Activated naive CD8-positive, alpha-beta T cell treated with anti-CD3 and anti-CD28 coated beads, Interleukin-2, amount 10 ng/mL, durations not matched to agents 7 days and 5 days (primary cell): ENCODE measurements around the gene ST7L. TPM values are rescaled to one million over a fixed set of nuclear protein-coding genes. Genes with fewer than 3 reads are reported as not detected.

Experiments used
- ATAC-seq: fragments of 150-1000 bp; cut with Tn5 transposase; one replicate; pipeline ENCODE4 v1.10.0; 2021; ENCODE audit warnings: low read depth, moderate library complexity
- POLR2A ChIA-PET: fragments of 350-600 bp; sonication (Branson Sonifier 250); formaldehyde crosslinking; loops from one replicate; lab custom pipeline; 2021; ENCODE audit warnings: antibody characterized with exemption; lab: Charles Lee
- DNase-seq: peaks from one replicate; pipeline ENCODE4 v3.0.0; 2021
- H3K27ac Mint-ChIP-seq: one replicate; pipeline ENCODE4 v1.8.0; 2022; ENCODE audit warnings: mild to moderate bottlenecking, mixed read lengths
- H3K27me3 Mint-ChIP-seq: one replicate; pipeline ENCODE4 v1.8.0; 2022; ENCODE audit warnings: mild to moderate bottlenecking, moderate library complexity, mixed read lengths
- H3K36me3 Mint-ChIP-seq: one replicate; pipeline ENCODE4 v1.8.0; 2021; ENCODE audit warnings: mild to moderate bottlenecking, mixed read lengths
- H3K4me1 Mint-ChIP-seq: one replicate; pipeline ENCODE4 v1.8.0; 2021; ENCODE audit warnings: mixed read lengths
- H3K4me3 Mint-ChIP-seq: one replicate; pipeline ENCODE4 v1.8.0; 2022; ENCODE audit warnings: mild to moderate bottlenecking, moderate library complexity, mixed read lengths
- H3K9me3 Mint-ChIP-seq: one replicate; pipeline ENCODE4 v1.8.0; 2021; ENCODE audit warnings: mixed read lengths
- total RNA-seq, 2 experiments: library from RNA; stranded (reverse); gene quantifications; one replicate each; pipeline ENCODE4 v1.2.3, GENCODE V29; 2021

Gene ST7L
- total RNA-seq, 2 experiments from 2014 or later = 15.4 to 16.5 TPM

DNA sequence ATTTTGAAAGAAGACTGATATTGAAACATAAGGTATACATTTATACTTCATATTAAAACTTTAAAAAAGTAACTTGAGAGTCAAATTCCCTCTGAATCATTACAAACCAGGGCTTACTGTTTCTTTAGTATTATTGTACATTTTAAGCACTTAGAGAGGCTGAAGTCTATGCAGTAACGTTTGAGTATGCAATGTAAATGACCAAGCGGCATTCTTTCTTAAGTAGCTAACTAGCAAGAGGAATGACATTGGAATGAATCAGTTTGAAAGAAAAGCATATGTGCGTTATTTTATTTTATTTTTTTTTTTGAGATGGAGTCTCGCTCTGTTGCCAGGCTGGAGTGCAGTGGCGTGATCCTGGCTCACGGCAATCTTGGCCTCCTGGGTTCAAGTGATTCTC lies 85.9 kb downstream of the ST7L start:
- Mint-ChIP-seq H3K4me1 (no peaks in the 10 kb centered on the region), H3K4me3 (no peak overlapping the region), H3K36me3 (no peaks in the 10 kb centered on the region), H3K9me3 (no peaks in the 10 kb centered on the region), H3K27ac (no peak overlapping the region), H3K27me3 (no peaks in the 10 kb centered on the region)
- no peak for ATAC-seq
- POLR2A ChIA-PET = no interaction called here
- no peak for DNase-seq

DNA sequence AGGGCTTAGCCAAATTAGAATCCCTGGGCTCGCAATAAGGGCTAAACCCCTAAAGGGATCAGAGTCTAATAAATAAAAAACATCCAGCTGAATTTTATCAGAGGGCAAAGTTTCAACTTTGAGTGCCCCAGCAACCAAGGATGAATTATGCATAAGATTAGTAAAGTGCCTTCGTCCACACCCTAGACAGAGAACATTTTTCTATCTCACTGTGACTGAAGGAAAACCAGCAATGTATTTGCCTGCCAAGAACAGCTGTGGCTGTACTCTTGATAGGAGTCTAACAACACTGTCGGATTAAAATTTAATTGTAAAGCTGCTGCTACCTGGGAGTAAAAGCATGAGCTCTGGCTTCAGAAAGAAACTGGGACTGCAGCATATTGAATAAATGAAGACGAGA lies 86.9 kb downstream of the ST7L start:
- DNase-seq (no peak), ATAC-seq (no peak)
- H3K4me1 Mint-ChIP-seq = no peaks in the 10 kb centered on the region
- no peaks in the 10 kb centered on the region for H3K9me3 Mint-ChIP-seq
- H3K36me3 Mint-ChIP-seq = no peaks in the 10 kb centered on the region
- H3K27me3 Mint-ChIP-seq = no peaks in the 10 kb centered on the region
- POLR2A ChIA-PET = no interaction called here
- H3K4me3 Mint-ChIP-seq = no peak overlapping the region
- H3K27ac Mint-ChIP-seq = no peak overlapping the region

DNA sequence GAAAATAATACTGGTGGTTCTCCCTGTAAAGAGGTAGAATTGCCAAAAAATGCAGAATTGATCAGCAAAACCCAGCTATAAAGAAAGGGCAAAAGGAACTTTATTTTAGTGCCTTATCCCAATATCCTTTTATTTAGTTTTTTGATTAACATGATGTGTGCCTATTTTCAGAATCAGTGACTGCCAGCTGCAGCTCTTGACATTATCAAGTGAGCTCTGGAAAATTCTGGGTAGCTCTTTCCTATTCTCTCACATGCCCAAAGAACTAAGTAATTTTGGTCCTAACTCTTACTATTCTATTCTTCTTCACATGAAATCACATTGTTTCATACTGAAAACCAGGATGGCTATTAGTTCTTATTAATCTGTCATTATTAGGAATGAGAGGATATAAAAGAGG lies 88.1 kb downstream of the ST7L start:
- H3K27me3 Mint-ChIP-seq = no peaks in the 10 kb centered on the region
- no peaks in the 10 kb centered on the region for H3K9me3 Mint-ChIP-seq
- H3K4me1 Mint-ChIP-seq = no peaks in the 10 kb centered on the region
- no peaks in the 10 kb centered on the region for H3K36me3 Mint-ChIP-seq
- no peak overlapping the region for H3K4me3 Mint-ChIP-seq
- DNase-seq (no peak), ATAC-seq (no peak)
- POLR2A ChIA-PET = no interaction called here
- H3K27ac Mint-ChIP-seq = no peak overlapping the region

DNA sequence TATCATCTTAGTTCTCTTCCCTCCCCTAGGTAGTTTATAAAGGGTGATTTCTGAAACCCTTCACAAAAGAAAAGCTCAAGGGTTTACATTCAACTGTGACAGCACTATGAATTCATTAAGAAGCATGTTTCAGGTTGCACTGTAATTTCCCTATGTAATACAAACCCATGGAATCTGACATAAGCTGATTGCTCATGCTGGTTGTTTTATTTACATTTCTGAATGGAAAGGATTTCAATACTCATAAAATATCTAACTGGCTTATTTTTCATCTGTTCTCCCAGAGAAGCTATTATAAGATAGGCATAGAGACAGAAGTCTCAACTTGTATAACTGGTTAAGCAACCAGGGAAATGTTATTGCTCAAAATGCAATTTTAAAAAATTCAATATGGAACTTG lies 89.6 kb downstream of the ST7L start:
- H3K36me3 Mint-ChIP-seq = no peaks in the 10 kb centered on the region
- H3K9me3 Mint-ChIP-seq = no peaks in the 10 kb centered on the region
- no peaks in the 10 kb centered on the region for H3K4me1 Mint-ChIP-seq
- no peaks in the 10 kb centered on the region for H3K27me3 Mint-ChIP-seq
- no peak overlapping the region for H3K27ac Mint-ChIP-seq
- ATAC-seq (no peak), DNase-seq (no peak)
- POLR2A ChIA-PET = interaction anchor here (0.7 kb wide), 1 partner anchor 449 kb away, joined by 6 read pairs; no protein-coding TSS in a partner anchor
- no peak overlapping the region for H3K4me3 Mint-ChIP-seq

DNA sequence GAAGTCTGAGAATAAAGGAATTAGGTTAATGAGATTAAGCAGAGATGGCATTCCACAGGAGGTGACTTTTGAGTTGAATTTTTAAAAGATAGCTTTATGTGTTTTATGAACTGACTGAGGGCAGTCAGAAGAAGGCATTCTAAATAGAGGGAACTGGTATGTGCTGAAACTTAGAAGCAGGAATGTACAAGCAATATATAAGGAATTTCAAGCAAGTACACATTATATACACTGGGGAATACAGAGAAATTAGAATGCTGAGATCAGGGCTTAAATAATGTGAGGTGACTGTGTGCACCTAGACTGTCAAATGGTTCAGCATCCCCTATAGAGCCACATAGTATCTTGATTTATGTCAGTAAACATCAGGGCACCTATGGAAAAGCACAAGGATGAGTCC lies 90.9 kb downstream of the ST7L start:
- Mint-ChIP-seq H3K9me3 (no peaks in the 10 kb centered on the region), H3K36me3 (no peaks in the 10 kb centered on the region), H3K4me3 (no peak overlapping the region), H3K4me1 (no peaks in the 10 kb centered on the region), H3K27ac (no peak overlapping the region), H3K27me3 (no peaks in the 10 kb centered on the region)
- DNase-seq (no peak), ATAC-seq (no peak)
- POLR2A ChIA-PET = no interaction called here

DNA sequence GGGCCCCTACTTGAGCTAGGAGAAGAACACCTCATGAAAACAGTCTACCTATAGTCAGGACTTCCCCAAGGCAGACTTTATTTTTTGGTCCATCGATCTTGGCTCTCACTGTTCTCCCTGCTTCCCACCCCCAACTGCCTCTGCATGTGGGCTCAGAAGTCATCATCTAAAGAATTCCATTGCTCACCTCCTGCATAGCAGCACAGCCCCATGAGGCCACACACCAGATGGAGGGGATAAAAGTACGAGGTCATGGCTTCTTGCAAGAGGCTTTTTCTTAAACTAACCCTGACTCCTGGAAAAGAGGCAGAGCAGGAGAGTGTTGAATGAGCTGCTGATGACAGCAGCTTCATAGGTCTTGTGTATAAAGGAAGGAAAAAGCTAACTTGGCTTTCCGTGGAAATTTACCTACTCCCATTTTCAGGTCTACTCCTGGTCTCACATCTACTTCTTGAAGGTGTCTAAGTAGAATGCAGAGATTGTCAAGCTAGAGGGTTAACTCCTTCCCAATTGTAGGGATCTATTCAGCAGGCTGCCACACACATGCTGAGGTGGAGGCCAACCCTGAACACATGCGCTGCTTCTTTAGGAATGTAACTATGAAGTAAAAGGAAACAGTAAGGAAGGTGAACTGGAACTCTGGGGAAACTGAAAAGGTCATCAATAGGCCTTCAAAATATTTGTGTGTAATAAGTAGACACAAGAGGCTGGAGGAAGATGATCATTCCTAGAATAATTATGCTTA lies 91.5 kb downstream of the ST7L start:
- Mint-ChIP-seq H3K27ac (no peak overlapping the region), H3K4me1 (no peaks in the 10 kb centered on the region), H3K4me3 (no peak overlapping the region), H3K9me3 (no peaks in the 10 kb centered on the region), H3K27me3 (no peaks in the 10 kb centered on the region), H3K36me3 (no peaks in the 10 kb centered on the region)
- no peak for DNase-seq
- ATAC-seq = no peak
- POLR2A ChIA-PET = no interaction called here

DNA sequence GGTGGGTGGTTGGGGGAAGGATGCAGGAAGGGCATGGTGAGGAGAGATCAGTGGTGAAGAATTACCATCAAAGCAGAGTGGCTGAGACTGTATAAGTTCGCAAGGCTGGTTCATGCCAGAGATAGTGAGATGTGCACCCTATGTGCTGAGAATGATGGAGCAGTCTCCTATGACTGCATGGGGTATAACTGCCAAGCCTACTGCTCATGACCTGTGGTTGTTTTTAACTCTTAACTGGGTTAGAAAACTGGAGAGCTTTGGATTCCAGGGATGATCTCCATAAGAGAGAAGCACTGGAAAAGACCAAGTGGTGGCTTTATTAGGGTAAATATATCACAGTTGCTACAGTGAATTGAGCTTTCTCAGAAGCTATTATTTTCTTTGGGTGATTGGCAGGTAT lies 94.0 kb downstream of the ST7L start:
- H3K4me3 Mint-ChIP-seq = no peak overlapping the region
- no peaks in the 10 kb centered on the region for H3K36me3 Mint-ChIP-seq
- POLR2A ChIA-PET = no interaction called here
- H3K4me1 Mint-ChIP-seq = no peaks in the 10 kb centered on the region
- DNase-seq (no peak), ATAC-seq (no peak)
- no peak overlapping the region for H3K27ac Mint-ChIP-seq
- no peaks in the 10 kb centered on the region for H3K27me3 Mint-ChIP-seq
- H3K9me3 Mint-ChIP-seq = no peaks in the 10 kb centered on the region

DNA sequence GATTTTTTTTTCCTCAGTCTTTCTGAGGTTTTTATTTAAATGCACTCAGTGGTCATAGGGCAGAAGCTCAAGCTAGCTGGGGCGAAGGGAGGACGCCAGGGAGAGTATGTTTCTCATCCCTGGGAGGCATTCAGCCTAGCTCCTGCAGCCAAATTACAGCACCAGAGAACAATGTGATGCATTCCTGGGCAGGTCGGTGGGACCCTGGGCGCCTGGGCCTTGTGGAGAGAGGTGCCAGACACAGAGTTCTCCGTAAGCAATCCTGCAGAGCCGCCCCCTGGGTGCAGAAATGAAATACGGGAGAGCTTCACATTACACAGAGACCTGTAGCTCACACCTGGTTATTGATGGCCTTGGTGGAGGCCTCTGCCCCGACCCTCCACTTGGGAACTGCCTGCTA lies 94.7 kb downstream of the ST7L start:
- Mint-ChIP-seq H3K36me3 (no peaks in the 10 kb centered on the region), H3K4me3 (no peak overlapping the region), H3K4me1 (no peaks in the 10 kb centered on the region), H3K27ac (no peak overlapping the region), H3K9me3 (no peaks in the 10 kb centered on the region), H3K27me3 (no peaks in the 10 kb centered on the region)
- DNase-seq (no peak), ATAC-seq (no peak)
- POLR2A ChIA-PET = no interaction called here

DNA sequence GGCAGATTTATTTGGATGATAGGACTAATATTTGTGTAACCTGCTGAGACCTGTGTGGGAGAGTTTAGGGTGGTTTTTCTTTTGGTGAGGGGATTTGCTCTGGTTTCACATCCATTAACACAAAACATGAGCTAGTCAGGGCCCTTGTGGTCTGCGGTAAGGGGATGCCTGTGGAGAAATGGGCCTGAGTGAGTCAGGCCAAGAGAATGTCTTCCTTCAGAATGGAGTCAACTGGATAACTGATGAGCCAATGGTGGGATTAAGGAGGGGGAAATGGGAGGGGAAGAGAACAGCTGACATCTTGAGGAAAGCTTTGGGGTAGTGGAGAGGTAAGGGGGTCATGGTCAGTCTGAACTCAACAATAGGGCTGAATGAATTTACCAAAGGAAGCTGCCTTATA lies 96.3 kb downstream of the ST7L start:
- DNase-seq = no peak
- no peaks in the 10 kb centered on the region for H3K9me3 Mint-ChIP-seq
- no peak for ATAC-seq
- H3K27me3 Mint-ChIP-seq = no peaks in the 10 kb centered on the region
- H3K27ac Mint-ChIP-seq = no peak overlapping the region
- no peaks in the 10 kb centered on the region for H3K4me1 Mint-ChIP-seq
- POLR2A ChIA-PET = no interaction called here
- no peak overlapping the region for H3K4me3 Mint-ChIP-seq
- no peaks in the 10 kb centered on the region for H3K36me3 Mint-ChIP-seq

DNA sequence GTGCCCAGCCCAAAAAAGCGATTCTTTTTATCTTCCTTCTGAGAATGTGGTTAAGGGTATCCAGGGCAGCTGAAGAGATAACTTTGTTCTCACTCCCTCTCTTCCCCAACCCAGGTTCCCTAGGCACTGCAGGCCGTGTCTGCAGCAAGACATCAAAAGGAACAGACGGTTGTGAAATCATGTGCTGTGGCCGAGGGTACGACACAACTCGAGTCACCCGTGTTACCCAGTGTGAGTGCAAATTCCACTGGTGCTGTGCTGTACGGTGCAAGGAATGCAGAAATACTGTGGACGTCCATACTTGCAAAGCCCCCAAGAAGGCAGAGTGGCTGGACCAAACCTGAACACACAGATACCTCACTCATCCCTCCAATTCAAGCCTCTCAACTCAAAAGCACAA lies 98.8 kb downstream of the ST7L start:
- no peak for DNase-seq
- POLR2A ChIA-PET = no interaction called here
- no peaks in the 10 kb centered on the region for H3K9me3 Mint-ChIP-seq

DNA sequence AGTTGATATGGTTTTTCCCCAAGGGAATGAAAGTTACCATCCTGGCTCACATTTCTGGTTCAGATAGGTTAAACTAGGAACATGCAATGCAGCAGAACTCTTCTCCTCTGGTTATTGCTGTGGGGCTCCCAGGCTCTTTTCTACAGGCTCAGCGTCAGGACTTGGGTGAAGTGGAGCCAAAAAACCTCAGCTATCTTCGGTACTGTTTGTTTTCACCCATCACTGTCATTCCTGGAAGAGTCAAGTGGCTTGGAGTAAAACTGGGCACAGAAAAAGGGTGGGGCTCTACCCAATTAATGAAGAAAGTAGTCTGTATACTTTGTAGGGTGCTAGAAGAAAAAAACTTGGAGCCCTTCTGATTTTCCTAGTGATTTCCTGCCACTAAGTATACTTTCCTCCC lies 100.8 kb downstream of the ST7L start:
- POLR2A ChIA-PET = no interaction called here
- Mint-ChIP-seq H3K4me3 (no peak overlapping the region), H3K9me3 (no peaks in the 10 kb centered on the region), H3K27me3 (no peaks in the 10 kb centered on the region), H3K4me1 (no peaks in the 10 kb centered on the region), H3K27ac (no peak overlapping the region), H3K36me3 (no peaks in the 10 kb centered on the region)
- DNase-seq (no peak), ATAC-seq (no peak)

More for the DNA sequence above, 98.8 kb downstream of the ST7L start:
- Mint-ChIP-seq H3K27me3 (no peaks in the 10 kb centered on the region), H3K27ac (no peak overlapping the region), H3K36me3 (no peaks in the 10 kb centered on the region), H3K4me3 (no peak overlapping the region), H3K4me1 (no peaks in the 10 kb centered on the region)
- no peak for ATAC-seq

DNA sequence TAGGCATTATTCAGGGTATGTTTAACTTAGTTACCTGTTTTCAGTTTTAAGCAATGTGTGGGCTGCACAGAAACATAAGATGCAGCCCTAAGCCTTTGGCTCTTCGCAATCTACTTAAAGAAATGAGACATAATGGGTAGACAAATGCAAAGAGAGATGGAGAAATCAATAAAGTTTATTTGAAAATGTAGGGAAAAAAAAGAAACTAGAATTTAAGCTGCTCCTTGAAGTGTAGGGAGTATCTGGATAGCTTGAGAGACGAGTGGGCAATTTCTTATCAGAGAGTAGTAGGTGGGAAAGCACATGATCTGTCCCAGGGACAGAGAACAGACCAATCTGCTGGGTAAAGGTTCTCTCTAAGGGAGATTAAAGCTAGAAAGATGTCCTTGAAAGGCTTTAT lies 101.3 kb downstream of the ST7L start:
- Mint-ChIP-seq H3K27ac (no peak overlapping the region), H3K27me3 (no peaks in the 10 kb centered on the region), H3K9me3 (no peaks in the 10 kb centered on the region), H3K4me1 (no peaks in the 10 kb centered on the region), H3K36me3 (no peaks in the 10 kb centered on the region), H3K4me3 (no peak overlapping the region)
- POLR2A ChIA-PET = no interaction called here
- ATAC-seq = no peak
- DNase-seq = no peak

DNA sequence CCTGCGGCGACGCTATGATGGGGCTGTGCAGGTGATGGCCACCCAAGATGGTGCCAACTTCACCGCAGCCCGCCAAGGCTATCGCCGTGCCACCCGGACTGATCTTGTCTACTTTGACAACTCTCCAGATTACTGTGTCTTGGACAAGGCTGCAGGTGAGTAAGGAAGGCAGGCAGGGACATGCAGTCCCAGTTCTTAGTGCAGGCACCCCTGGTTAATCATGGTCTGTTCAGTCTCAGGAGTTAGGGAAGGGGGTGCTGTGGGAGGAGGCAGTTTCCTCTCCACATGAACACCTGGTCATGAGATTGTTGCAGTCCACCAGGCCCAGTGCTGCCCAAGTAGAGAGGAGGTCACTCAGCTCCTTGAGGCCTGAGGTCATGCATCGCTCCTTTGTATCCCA lies 101.7 kb downstream of the ST7L start:
- H3K27me3 Mint-ChIP-seq = no peaks in the 10 kb centered on the region

DNA sequence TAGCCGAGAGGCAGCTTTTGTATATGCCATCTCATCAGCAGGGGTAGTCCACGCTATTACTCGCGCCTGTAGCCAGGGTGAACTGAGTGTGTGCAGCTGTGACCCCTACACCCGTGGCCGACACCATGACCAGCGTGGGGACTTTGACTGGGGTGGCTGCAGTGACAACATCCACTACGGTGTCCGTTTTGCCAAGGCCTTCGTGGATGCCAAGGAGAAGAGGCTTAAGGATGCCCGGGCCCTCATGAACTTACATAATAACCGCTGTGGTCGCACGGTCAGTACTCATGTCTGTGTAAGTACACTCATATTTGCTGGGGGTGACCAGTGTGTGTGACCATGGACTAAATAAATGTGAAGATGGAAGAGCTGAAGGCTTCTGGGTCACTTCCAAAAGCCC lies 102.8 kb downstream of the ST7L start:
- no peak overlapping the region for H3K4me3 Mint-ChIP-seq
- no peak overlapping the region for H3K27ac Mint-ChIP-seq
- no peak for DNase-seq
- no peaks in the 10 kb centered on the region for H3K9me3 Mint-ChIP-seq
- ATAC-seq = no peak
- no peaks in the 10 kb centered on the region for H3K27me3 Mint-ChIP-seq
- H3K4me1 Mint-ChIP-seq = peaks cover 1% of the 10 kb centered on the region
- POLR2A ChIA-PET = no interaction called here
- H3K36me3 Mint-ChIP-seq = no peaks in the 10 kb centered on the region

More for the DNA sequence above, 101.7 kb downstream of the ST7L start:
- H3K4me1 Mint-ChIP-seq = peaks cover 1% of the 10 kb centered on the region
- ATAC-seq (no peak), DNase-seq (no peak)
- H3K27ac Mint-ChIP-seq = no peak overlapping the region
- POLR2A ChIA-PET = no interaction called here
- no peaks in the 10 kb centered on the region for H3K9me3 Mint-ChIP-seq
- no peaks in the 10 kb centered on the region for H3K36me3 Mint-ChIP-seq
- H3K4me3 Mint-ChIP-seq = no peak overlapping the region
